Vagina (tissue), 2 donors: ENCODE measurements around the gene ESRRA.

Source experiments
- CTCF ChIP-seq, 3 experiments: fragments of 450-650 bp in 2 of 3; fragments of 200-600 bp in 1 of 3; sonication (generic) in 1 of 3; IDR thresholded peaks; one replicate each; pipeline ENCODE4 v1.5.1; 2017 to 2019; ENCODE audit warnings: antibody characterized with exemption in 3 of 3, mild to moderate bottlenecking in 2 of 3, moderate library complexity in 2 of 3
- POLR2AphosphoS5 ChIP-seq, 2 donors: sonication (generic); formaldehyde crosslinking; IDR thresholded peaks; one replicate each; pipeline ENCODE4 v1.9.0; 2017; ENCODE audit warnings: antibody characterized with exemption in 2 of 2, mild to moderate bottlenecking in 2 of 2, low read depth in 1 of 2; ENCODE audit not compliant: insufficient read depth in 1 of 2

GRCh38 chr11:64294774-64295173 lies 10.6 kb upstream of the ESRRA start:
- no peak for TF ChIP-seq CTCF (IDR thresholded peaks at IDR 0.05)
- TF ChIP-seq POLR2AphosphoS5 (IDR thresholded peaks at IDR 0.05; ENCODE audit: insufficient read depth in 1 of 2, low read depth in 1 of 2), result no peak
